Panc1 (cell line): ENCODE results near the gene SPAG6.

Experiments used
- CTCF ChIP-seq: fragments of 450-650 bp; IDR thresholded peaks from 2 replicates; pipeline ENCODE4 v1.5.1; 2017; ENCODE audit warnings: mild to moderate bottlenecking
- POLR2AphosphoS5 ChIP-seq: IDR thresholded peaks from 2 replicates; pipeline ENCODE4 v1.6.1; 2012; ENCODE audit warnings: mild to moderate bottlenecking, low read depth, low read length, moderate library complexity
- REST ChIP-seq, 2 experiments: IDR thresholded peaks; 2 replicates each; pipeline ENCODE4 v1.6.1; 2011 to 2012; ENCODE audit warnings: low read depth in 2 of 2, control low read depth in 1 of 2, low read length in 1 of 2, mild to moderate bottlenecking in 1 of 2, moderate library complexity in 1 of 2; ENCODE audit not compliant: insufficient read depth in 1 of 2
- SIN3A ChIP-seq: IDR thresholded peaks from 2 replicates; pipeline ENCODE4 v1.6.1; 2012; ENCODE audit warnings: low read depth, mild to moderate bottlenecking, low read length, moderate library complexity, borderline replicate concordance; ENCODE audit not compliant: insufficient read depth

- TF ChIP-seq CTCF (no peak), REST (IDR thresholded peaks at IDR 0.05; ENCODE audit: insufficient read depth in 1 of 2, low read depth in 2 of 2, low read length in 1 of 2) (no peak), POLR2AphosphoS5 (no peak), SIN3A (no peak)
Measured at GRCh38 chr10:22356324-22356873, 11.1 kb downstream of the SPAG6 start.
